Measurements from ENCODE around the gene RYR2. TPM values are rescaled to one million over a fixed set of nuclear protein-coding genes. Genes with fewer than 3 reads are reported as not detected.

The RYR2 gene
- total and polyA plus RNA-seq, 5 experiments from 2014 or later = not detected

DNA sequence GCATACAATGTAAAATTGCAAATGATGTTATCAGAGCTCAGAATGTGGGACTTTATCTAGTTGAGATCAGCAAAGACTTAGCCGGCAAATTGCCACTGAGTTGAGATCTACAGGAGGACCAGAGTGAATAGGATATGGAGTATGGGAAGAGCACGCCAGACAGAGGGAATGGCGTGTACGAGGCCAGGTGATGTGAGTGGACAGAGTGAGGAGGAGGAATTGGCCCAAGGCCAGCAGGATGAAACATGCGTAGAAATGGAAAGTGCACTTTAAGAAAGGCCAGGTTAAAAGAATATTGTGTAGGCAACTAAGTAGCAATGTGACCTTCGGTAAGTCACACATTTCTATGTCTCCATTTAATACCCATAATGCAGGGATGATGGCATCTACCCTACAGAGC is 637.7 kb downstream of the RYR2 start:
- DNase-seq (no peak), ATAC-seq (no peak)
- Mint-ChIP-seq H3K36me3 (no peaks in the 10 kb centered on the region), H3K4me1 (no peaks in the 10 kb centered on the region), H3K4me3 (no peak overlapping the region), H3K9me3 (peaks cover 0 to 8% (median 0%) of the 10 kb centered on the region in 9 donors), H3K27me3 (peaks cover 0 to 8% (median 0%) of the 10 kb centered on the region in 5 donors), H3K27ac (no peak overlapping the region)
- POLR2A ChIA-PET = no interaction called here

DNA sequence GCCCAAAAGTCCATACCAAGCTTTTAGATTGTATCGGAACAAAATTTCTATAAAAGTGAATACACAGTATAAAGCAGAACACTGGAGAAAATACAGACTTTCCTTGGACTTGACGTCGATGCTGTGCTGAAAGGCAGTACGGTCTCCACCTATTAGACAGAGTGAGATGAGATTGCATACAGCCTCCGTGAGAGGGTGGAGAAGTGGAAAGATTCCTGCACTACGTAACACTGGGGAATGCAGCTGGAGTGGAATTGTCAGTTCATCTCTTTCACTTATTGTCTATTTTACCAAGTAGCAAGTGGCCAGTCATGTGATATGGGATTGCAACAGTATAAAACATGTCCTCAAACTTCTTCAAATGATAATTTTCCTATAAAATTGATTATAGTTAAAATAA is 639.2 kb downstream of the RYR2 start:
- peaks cover 0 to 8% (median 0%) of the 10 kb centered on the region in 5 donors for H3K27me3 Mint-ChIP-seq
- H3K4me3 Mint-ChIP-seq = no peak overlapping the region
- H3K36me3 Mint-ChIP-seq = no peaks in the 10 kb centered on the region

DNA sequence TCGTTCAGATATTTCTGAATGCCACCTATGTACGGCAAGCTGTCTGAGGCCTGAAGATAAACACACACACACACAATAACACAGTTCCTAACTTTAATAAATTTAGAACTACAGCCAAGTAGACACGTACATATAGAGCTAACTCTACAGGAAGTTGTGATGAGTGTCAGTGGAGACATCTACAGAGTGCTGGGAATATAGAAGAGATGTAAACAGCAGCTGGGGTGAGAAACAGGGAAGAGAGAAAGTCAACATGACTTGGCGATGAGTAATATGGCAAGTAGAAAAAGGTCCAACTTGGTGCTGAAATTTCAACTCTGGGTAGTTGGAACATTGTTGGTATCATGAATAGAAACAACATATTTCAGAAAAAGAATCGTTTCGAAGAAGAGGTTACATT is 642.3 kb downstream of the RYR2 start:
- Mint-ChIP-seq H3K36me3 (no peaks in the 10 kb centered on the region), H3K4me1 (no peaks in the 10 kb centered on the region), H3K4me3 (no peak overlapping the region), H3K27ac (no peak overlapping the region), H3K9me3 (peaks cover 0 to 8% (median 0%) of the 10 kb centered on the region in 9 donors), H3K27me3 (peaks cover 0 to 4% (median 0%) of the 10 kb centered on the region in 5 donors)
- ATAC-seq = no peak
- POLR2A ChIA-PET = no interaction called here
- no peak for DNase-seq

More for the DNA sequence above, 639.2 kb downstream of the RYR2 start:
- DNase-seq (no peak), ATAC-seq (no peak)
- POLR2A ChIA-PET = no interaction called here
- Mint-ChIP-seq H3K27ac (no peak overlapping the region), H3K4me1 (no peaks in the 10 kb centered on the region), H3K9me3 (peaks cover 0 to 8% (median 0%) of the 10 kb centered on the region in 9 donors)

GRCh38 chr1:237685551-237685950 is 643.6 kb downstream of the RYR2 start:
- POLR2A ChIA-PET = no interaction called here
- ATAC-seq = no peak
- Mint-ChIP-seq H3K27me3 (no peaks in the 10 kb centered on the region), H3K36me3 (no peaks in the 10 kb centered on the region), H3K4me3 (no peak overlapping the region), H3K27ac (no peak overlapping the region), H3K4me1 (no peaks in the 10 kb centered on the region), H3K9me3 (peaks cover 0 to 8% (median 0%) of the 10 kb centered on the region in 9 donors)
- DNase-seq = no peak

GRCh38 chr1:237687804-237688203 is 645.8 kb downstream of the RYR2 start:
- H3K9me3 Mint-ChIP-seq = peaks cover 0 to 8% (median 0%) of the 10 kb centered on the region in 9 donors
- no peak overlapping the region for H3K27ac Mint-ChIP-seq
- H3K27me3 Mint-ChIP-seq = peaks cover 0 to 6% (median 0%) of the 10 kb centered on the region in 5 donors
- H3K36me3 Mint-ChIP-seq = no peaks in the 10 kb centered on the region
- POLR2A ChIA-PET = no interaction called here
- H3K4me3 Mint-ChIP-seq = no peak overlapping the region
- DNase-seq (no peak), ATAC-seq (no peak)
- no peaks in the 10 kb centered on the region for H3K4me1 Mint-ChIP-seq

DNA sequence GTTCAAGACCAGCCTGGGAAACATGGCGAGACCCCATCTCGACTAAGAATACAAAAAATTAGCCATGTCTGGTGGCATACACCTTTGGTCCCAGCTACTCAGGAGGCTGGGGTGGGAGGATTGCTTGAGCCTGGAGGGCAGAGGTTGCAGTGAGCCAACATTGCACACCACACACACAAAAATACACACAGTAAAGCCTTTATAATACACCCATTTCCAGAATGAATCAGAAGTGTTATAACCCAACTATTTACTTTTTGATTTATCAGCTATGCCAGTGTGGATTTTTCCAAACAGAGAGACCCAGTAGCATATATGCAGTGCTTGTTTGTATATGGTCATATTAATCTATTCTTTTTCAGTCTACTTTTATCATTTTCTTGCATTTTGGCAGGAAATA is 648.7 kb downstream of the RYR2 start:
- POLR2A ChIA-PET = no interaction called here
- no peak for DNase-seq
- no peak for ATAC-seq
- peaks cover 0 to 6% (median 0%) of the 10 kb centered on the region in 5 donors for H3K27me3 Mint-ChIP-seq
- H3K36me3 Mint-ChIP-seq = no peaks in the 10 kb centered on the region
- peak overlapping the region in 1 of 10 donors; percentile 62 for H3K27ac Mint-ChIP-seq
- peaks cover 0 to 2% (median 0%) of the 10 kb centered on the region in 9 donors for H3K9me3 Mint-ChIP-seq
- H3K4me3 Mint-ChIP-seq = no peak overlapping the region
- no peaks in the 10 kb centered on the region for H3K4me1 Mint-ChIP-seq

DNA sequence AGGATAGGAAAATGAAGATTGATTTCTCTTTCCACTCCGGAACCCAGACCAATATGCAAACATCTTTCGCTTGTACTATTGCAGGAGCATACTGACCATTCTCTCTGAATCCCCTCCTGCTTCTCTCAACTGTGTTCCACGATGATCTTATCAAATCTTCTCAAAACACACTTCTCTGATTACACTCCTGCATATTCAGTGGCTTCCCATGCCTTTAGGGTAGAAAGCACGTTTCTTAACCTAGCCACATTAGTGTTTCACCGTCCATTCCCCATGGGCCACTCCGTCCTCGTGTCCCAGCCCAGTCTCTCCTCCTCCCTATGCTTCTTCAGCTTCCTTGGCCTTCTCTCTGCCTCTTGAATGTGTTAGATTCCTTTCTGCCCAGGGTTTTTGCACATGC is 650.3 kb downstream of the RYR2 start:
- H3K4me3 Mint-ChIP-seq = peak overlapping the region in 1 of 10 donors; percentile 9
- no peak for DNase-seq
- peaks cover 0 to 1% (median 0%) of the 10 kb centered on the region in 9 donors for H3K9me3 Mint-ChIP-seq
- no peaks in the 10 kb centered on the region for H3K36me3 Mint-ChIP-seq
- ATAC-seq = no peak
- H3K4me1 Mint-ChIP-seq = no peaks in the 10 kb centered on the region
- POLR2A ChIA-PET = no interaction called here
- no peak overlapping the region for H3K27ac Mint-ChIP-seq
- H3K27me3 Mint-ChIP-seq = peaks cover 0 to 6% (median 0%) of the 10 kb centered on the region in 5 donors

GRCh38 chr1:237695878-237696277 is 653.9 kb downstream of the RYR2 start:
- ATAC-seq (no peak), DNase-seq (no peak)
- Mint-ChIP-seq H3K36me3 (no peaks in the 10 kb centered on the region), H3K4me1 (no peaks in the 10 kb centered on the region), H3K9me3 (no peaks in the 10 kb centered on the region), H3K27me3 (peaks cover 0 to 6% (median 0%) of the 10 kb centered on the region in 5 donors), H3K27ac (no peak overlapping the region), H3K4me3 (no peak overlapping the region)
- POLR2A ChIA-PET = no interaction called here

- POLR2A ChIA-PET = no interaction called here
- ATAC-seq (no peak), DNase-seq (no peak)
- H3K36me3 Mint-ChIP-seq = no peaks in the 10 kb centered on the region
- H3K4me1 Mint-ChIP-seq = no peaks in the 10 kb centered on the region
- peaks cover 0 to 3% (median 0%) of the 10 kb centered on the region in 9 donors for H3K9me3 Mint-ChIP-seq
- H3K4me3 Mint-ChIP-seq = no peak overlapping the region
- no peaks in the 10 kb centered on the region for H3K27me3 Mint-ChIP-seq
- H3K27ac Mint-ChIP-seq = no peak overlapping the region
These were observed 658.2 kb downstream of the RYR2 start for GRCh38 chr1:237700181-237700580.

DNA sequence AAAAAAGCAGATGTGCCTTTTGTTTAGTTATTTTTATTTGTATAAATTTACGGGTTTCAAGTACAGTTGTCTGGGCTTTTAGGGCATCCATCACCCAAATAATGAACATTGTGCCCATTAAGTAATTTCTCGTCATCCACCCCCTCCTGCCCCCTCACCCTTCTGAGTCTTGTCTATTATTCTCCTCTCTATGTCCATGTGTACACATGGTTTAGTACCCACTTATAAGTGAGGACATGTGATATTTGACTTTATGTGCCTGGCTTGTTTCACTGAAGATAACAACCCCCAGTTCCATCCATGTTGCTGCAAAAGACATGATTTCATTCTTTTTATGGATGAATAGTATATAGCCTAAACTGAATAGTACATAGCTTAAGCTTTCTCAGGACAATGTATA is 659.5 kb downstream of the RYR2 start:
- no peak overlapping the region for H3K27ac Mint-ChIP-seq
- H3K4me1 Mint-ChIP-seq = no peaks in the 10 kb centered on the region
- H3K27me3 Mint-ChIP-seq = no peaks in the 10 kb centered on the region
- DNase-seq (no peak), ATAC-seq (no peak)
- peaks cover 0 to 10% (median 0%) of the 10 kb centered on the region in 9 donors for H3K9me3 Mint-ChIP-seq
- no peak overlapping the region for H3K4me3 Mint-ChIP-seq
- POLR2A ChIA-PET = no interaction called here
- H3K36me3 Mint-ChIP-seq = no peaks in the 10 kb centered on the region

- H3K27me3 Mint-ChIP-seq = no peaks in the 10 kb centered on the region
- no peak overlapping the region for H3K4me3 Mint-ChIP-seq
- no peaks in the 10 kb centered on the region for H3K36me3 Mint-ChIP-seq
- POLR2A ChIA-PET = no interaction called here
- DNase-seq (no peak), ATAC-seq (no peak)
- peaks cover 0 to 10% (median 0%) of the 10 kb centered on the region in 9 donors for H3K9me3 Mint-ChIP-seq
- H3K4me1 Mint-ChIP-seq = no peaks in the 10 kb centered on the region
- no peak overlapping the region for H3K27ac Mint-ChIP-seq
These were observed 660.2 kb downstream of the RYR2 start for GRCh38 chr1:237702161-237702560.

DNA sequence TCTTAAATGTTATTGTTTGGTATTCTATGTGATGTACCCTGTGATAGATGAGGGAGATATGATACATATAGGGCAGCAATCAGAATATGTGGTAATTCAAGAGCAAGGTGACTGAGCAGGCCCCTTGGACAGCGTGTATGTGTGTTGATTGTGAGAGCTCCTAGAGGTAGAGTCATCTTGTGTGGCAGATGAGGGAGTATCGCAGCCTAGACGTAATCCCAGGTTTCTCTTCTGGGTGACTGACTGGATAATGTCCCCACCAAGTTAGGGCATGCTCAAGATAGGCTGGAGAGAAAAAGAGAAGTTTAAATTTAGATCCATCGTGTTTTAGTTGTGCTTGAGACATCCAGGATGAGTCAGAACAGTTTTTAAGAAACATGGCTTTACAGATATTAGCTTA is 663.5 kb downstream of the RYR2 start:
- no peaks in the 10 kb centered on the region for H3K36me3 Mint-ChIP-seq
- H3K4me1 Mint-ChIP-seq = no peaks in the 10 kb centered on the region
- DNase-seq = no peak
- no peak overlapping the region for H3K27ac Mint-ChIP-seq
- H3K9me3 Mint-ChIP-seq = peaks cover 0 to 10% (median 0%) of the 10 kb centered on the region in 9 donors
- ATAC-seq = no peak
- no peak overlapping the region for H3K4me3 Mint-ChIP-seq
- POLR2A ChIA-PET = interaction anchor here (0.6 kb wide), 1 partner anchor 1061 kb away, joined by 3 read pairs; no protein-coding TSS in a partner anchor
- no peaks in the 10 kb centered on the region for H3K27me3 Mint-ChIP-seq

- DNase-seq (no peak), ATAC-seq (no peak)
- H3K27ac Mint-ChIP-seq = no peak overlapping the region
- POLR2A ChIA-PET = no interaction called here
- no peaks in the 10 kb centered on the region for H3K4me1 Mint-ChIP-seq
- no peaks in the 10 kb centered on the region for H3K36me3 Mint-ChIP-seq
- no peaks in the 10 kb centered on the region for H3K27me3 Mint-ChIP-seq
- peaks cover 0 to 12% (median 0%) of the 10 kb centered on the region in 9 donors for H3K9me3 Mint-ChIP-seq
- H3K4me3 Mint-ChIP-seq = no peak overlapping the region
These were observed 667.4 kb downstream of the RYR2 start for GRCh38 chr1:237709355-237709754.

DNA sequence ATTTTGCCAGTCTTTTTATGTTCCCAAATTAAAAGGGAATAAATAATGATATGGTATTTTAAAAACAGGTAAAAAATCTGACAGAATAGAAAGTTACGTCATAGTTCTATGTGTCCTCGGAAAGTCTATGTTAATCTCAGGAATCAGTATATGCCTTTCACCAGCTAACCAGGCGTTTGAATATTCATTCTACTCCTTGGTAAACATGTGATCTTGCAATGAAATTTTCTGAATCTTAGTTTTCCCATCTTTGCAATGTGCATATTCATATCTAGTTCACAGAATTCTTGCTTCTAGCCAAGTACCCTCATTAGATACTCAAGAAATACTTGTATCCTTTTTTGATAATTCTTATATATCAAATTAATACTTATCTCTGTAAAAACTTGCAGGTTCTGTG is 669.3 kb downstream of the RYR2 start:
- Mint-ChIP-seq H3K4me3 (no peak overlapping the region), H3K9me3 (peaks cover 0 to 9% (median 0%) of the 10 kb centered on the region in 9 donors), H3K4me1 (no peaks in the 10 kb centered on the region), H3K27ac (no peak overlapping the region), H3K36me3 (no peaks in the 10 kb centered on the region), H3K27me3 (no peaks in the 10 kb centered on the region)
- no peak for ATAC-seq
- POLR2A ChIA-PET = no interaction called here
- no peak for DNase-seq

Measured in naive thymus-derived CD8-positive, alpha-beta T cell (primary cell).